HepG2 (cell line): ENCODE results near the gene GCHFR. TPM values are rescaled to one million over a fixed set of nuclear protein-coding genes. Genes with fewer than 3 reads are reported as not detected.
A peak's percentile ranks its signal among the peaks of the same experiment; 100 is the strongest.

ENCODE experiments used
- AGO1 ChIP-seq: fragments of 200-400 bp; formaldehyde crosslinking; IDR thresholded peaks from 2 replicates; pipeline ENCODE4 v1.6.1; 2017; ENCODE audit warnings: mild to moderate bottlenecking, low read depth, low read length, moderate library complexity; ENCODE audit not compliant: poor library complexity, severe bottlenecking
- ARNT ChIP-seq: fragments of 450-650 bp; IDR thresholded peaks from 2 replicates; pipeline ENCODE4 v1.6.1; 2017
- ARNTL ChIP-seq: sonication (generic); formaldehyde crosslinking; IDR thresholded peaks from 2 replicates; pipeline ENCODE4 v1.4.0; 2020; ENCODE audit warnings: mild to moderate bottlenecking, missing genetic modification reagents
- DNMT3B ChIP-seq: conservative IDR thresholded peaks from 2 replicates; pipeline ENCODE4 v1.6.1; 2016; ENCODE audit warnings: missing biosample characterization, control low read depth
- GLI4 ChIP-seq: sonication (generic); formaldehyde crosslinking; IDR thresholded peaks from 2 replicates; pipeline ENCODE4 v1.5.1; 2020; ENCODE audit warnings: missing genetic modification reagents, mild to moderate bottlenecking, moderate library complexity, borderline replicate concordance
- HOXA3 ChIP-seq: sonication (generic); formaldehyde crosslinking; IDR thresholded peaks from 2 replicates; pipeline ENCODE4 v1.5.0; 2020; ENCODE audit warnings: missing genetic modification reagents
- IKZF1 ChIP-seq: fragments of 450-650 bp; IDR thresholded peaks from 2 replicates; pipeline ENCODE4 v1.7.1; 2016
- KMT2B ChIP-seq: IDR thresholded peaks from 2 replicates; pipeline ENCODE4 v1.6.1; 2016; ENCODE audit warnings: missing genetic modification reagents, missing compliant biosample characterization
- MAFF ChIP-seq: IDR thresholded peaks from 2 replicates; pipeline ENCODE4 v1.6.1; 2011; ENCODE audit warnings: low read depth, low read length, improper control_type of control experiment
- NCOR1 ChIP-seq: fragments of 200-600 bp; sonication (generic); IDR thresholded peaks from 2 replicates; pipeline ENCODE4 v1.7.0; 2017; ENCODE audit warnings: antibody characterized with exemption, low read length, borderline replicate concordance
- NR2C2 ChIP-seq: sonication (generic); formaldehyde crosslinking; IDR thresholded peaks from 2 replicates; pipeline ENCODE4 v1.4.0; 2020; ENCODE audit warnings: missing genetic modification reagents, mild to moderate bottlenecking, moderate library complexity, borderline replicate concordance
- POGK ChIP-seq: sonication (generic); formaldehyde crosslinking; conservative IDR thresholded peaks from 2 replicates; pipeline ENCODE4 v1.8.0; 2022; ENCODE audit warnings: mild to moderate bottlenecking, moderate library complexity, missing genetic modification reagents
- SOX5 ChIP-seq: IDR thresholded peaks from 2 replicates; pipeline ENCODE4 v1.6.1; 2016; ENCODE audit warnings: borderline replicate concordance
- ZBTB8A ChIP-seq: sonication (generic); formaldehyde crosslinking; IDR thresholded peaks from 2 replicates; pipeline ENCODE4 v1.4.0; 2020; ENCODE audit warnings: mild to moderate bottlenecking, low read depth, missing genetic modification reagents, borderline replicate concordance
- ZC3H13 ChIP-seq: sonication (generic); formaldehyde crosslinking; IDR thresholded peaks from 2 replicates; pipeline ENCODE4 v1.8.1; 2023; ENCODE audit warnings: mild to moderate bottlenecking, missing genetic modification reagents, moderate library complexity
- ZNF367 ChIP-seq: sonication (generic); formaldehyde crosslinking; IDR thresholded peaks from 2 replicates; pipeline ENCODE4 v1.4.0; 2020; ENCODE audit warnings: missing genetic modification reagents, borderline replicate concordance
- ZNF556 ChIP-seq: sonication (generic); formaldehyde crosslinking; IDR thresholded peaks from 2 replicates; pipeline ENCODE4 v1.4.0; 2020; ENCODE audit warnings: mild to moderate bottlenecking, missing genetic modification reagents, borderline replicate concordance
- ZNF629 ChIP-seq: sonication (generic); formaldehyde crosslinking; conservative IDR thresholded peaks from 2 replicates; pipeline ENCODE4 v1.5.0; 2020; ENCODE audit warnings: missing genetic modification reagents
- polyA plus RNA-seq, 8 experiments: library from polyadenylated mRNA; depleted of rRNA in 3 of 8; stranded (reverse) in 7 of 8; unstranded in 1 of 8; fragments of >200 nt; fragmentation: Illumina TruSeq in 4 of 8; extraction: Trizol in 4 of 8; gene quantifications; 2 replicates each; pipeline versions ENCODE4 v1.2.1 to v1.2.3, GENCODE V29; 2011 to 2016; ENCODE audit warnings: low read depth in 4 of 8, missing spikeins in 1 of 8, mixed read lengths in 1 of 8; ENCODE audit not compliant: insufficient read depth in 1 of 8
- total RNA-seq, 5 experiments: library from RNA; depleted of rRNA; stranded (reverse); fragments of >200 nt; fragmentation: Illumina TruSeq; extraction: Trizol; gene quantifications; 2 replicates each; pipeline ENCODE4 v1.2.3, GENCODE V29; 2016; ENCODE audit warnings: low read depth in 1 of 5
- TF ChIP-seq, protein P1 (sequence below), 2 experiments: IDR thresholded peaks; 2 replicates each; pipeline ENCODE4 v1.6.1; 2011 to 2012; ENCODE audit warnings: low read length in 2 of 2, borderline replicate concordance in 1 of 2, low read depth in 1 of 2, mild to moderate bottlenecking in 1 of 2, moderate library complexity in 1 of 2
- TF ChIP-seq, protein P2 (sequence below): sonication (generic); formaldehyde crosslinking; IDR thresholded peaks from 2 replicates; pipeline ENCODE4 v1.5.1; 2020; ENCODE audit warnings: missing genetic modification reagents, mild to moderate bottlenecking, borderline replicate concordance
- TF ChIP-seq, protein P3 (sequence below): sonication (generic); formaldehyde crosslinking; IDR thresholded peaks from 2 replicates; pipeline ENCODE4 v1.8.1; 2023; ENCODE audit warnings: mild to moderate bottlenecking, missing genetic modification reagents, borderline replicate concordance

Gene GCHFR
- total and polyA plus RNA-seq, 2 of the 13 experiments (the other 11 are each of a cell fraction or from before 2014, with no cell fraction given) = 51.5 to 92.4 TPM

GRCh38 chr15:40793216-40793989 lies 29.5 kb downstream of the GCHFR start (continued):
- TF ChIP-seq KMT2B (0 out of 2 replicates have a peak, but pooled peaks have one; percentile 21), ZNF629 (CRISPR knock-in tag) (peak; percentile 22; the same call in 1 of the 2 replicates), ZNF556 (CRISPR knock-in tag) (no peak), ZNF367 (no peak), DNMT3B (CRISPR knock-in tag) (no peak), IKZF1 (no peak), NCOR1 (peak; percentile 91), GLI4 (CRISPR knock-in tag) (no peak), SOX5 (CRISPR knock-in tag) (peak; percentile 91), ARNTL (CRISPR knock-in tag) (0 out of 2 replicates have a peak, but pooled peaks have one; percentile 20), NR2C2 (CRISPR knock-in tag) (peak; percentile 52; the same call in 1 of the 2 replicates), AGO1 (no peak), POGK (CRISPR knock-in tag) (peak; percentile 51), ZBTB8A (no peak), ARNT (no peak), ZC3H13 (0 out of 2 replicates have a peak, but pooled peaks have one; percentile 34), MAFF (peak; percentile 71), HOXA3 (peak; percentile 73)
- TF ChIP-seq, protein P1, sequence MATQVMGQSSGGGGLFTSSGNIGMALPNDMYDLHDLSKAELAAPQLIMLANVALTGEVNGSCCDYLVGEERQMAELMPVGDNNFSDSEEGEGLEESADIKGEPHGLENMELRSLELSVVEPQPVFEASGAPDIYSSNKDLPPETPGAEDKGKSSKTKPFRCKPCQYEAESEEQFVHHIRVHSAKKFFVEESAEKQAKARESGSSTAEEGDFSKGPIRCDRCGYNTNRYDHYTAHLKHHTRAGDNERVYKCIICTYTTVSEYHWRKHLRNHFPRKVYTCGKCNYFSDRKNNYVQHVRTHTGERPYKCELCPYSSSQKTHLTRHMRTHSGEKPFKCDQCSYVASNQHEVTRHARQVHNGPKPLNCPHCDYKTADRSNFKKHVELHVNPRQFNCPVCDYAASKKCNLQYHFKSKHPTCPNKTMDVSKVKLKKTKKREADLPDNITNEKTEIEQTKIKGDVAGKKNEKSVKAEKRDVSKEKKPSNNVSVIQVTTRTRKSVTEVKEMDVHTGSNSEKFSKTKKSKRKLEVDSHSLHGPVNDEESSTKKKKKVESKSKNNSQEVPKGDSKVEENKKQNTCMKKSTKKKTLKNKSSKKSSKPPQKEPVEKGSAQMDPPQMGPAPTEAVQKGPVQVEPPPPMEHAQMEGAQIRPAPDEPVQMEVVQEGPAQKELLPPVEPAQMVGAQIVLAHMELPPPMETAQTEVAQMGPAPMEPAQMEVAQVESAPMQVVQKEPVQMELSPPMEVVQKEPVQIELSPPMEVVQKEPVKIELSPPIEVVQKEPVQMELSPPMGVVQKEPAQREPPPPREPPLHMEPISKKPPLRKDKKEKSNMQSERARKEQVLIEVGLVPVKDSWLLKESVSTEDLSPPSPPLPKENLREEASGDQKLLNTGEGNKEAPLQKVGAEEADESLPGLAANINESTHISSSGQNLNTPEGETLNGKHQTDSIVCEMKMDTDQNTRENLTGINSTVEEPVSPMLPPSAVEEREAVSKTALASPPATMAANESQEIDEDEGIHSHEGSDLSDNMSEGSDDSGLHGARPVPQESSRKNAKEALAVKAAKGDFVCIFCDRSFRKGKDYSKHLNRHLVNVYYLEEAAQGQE (IDR thresholded peaks at IDR 0.05; ENCODE audit: borderline replicate concordance in 1 of 2, low read depth in 1 of 2, low read length in 2 of 2) = 0 out of 4 replicates have a peak, but pooled peaks of 1 of the 2 experiments have one; percentile 12
- TF ChIP-seq, protein P2, sequence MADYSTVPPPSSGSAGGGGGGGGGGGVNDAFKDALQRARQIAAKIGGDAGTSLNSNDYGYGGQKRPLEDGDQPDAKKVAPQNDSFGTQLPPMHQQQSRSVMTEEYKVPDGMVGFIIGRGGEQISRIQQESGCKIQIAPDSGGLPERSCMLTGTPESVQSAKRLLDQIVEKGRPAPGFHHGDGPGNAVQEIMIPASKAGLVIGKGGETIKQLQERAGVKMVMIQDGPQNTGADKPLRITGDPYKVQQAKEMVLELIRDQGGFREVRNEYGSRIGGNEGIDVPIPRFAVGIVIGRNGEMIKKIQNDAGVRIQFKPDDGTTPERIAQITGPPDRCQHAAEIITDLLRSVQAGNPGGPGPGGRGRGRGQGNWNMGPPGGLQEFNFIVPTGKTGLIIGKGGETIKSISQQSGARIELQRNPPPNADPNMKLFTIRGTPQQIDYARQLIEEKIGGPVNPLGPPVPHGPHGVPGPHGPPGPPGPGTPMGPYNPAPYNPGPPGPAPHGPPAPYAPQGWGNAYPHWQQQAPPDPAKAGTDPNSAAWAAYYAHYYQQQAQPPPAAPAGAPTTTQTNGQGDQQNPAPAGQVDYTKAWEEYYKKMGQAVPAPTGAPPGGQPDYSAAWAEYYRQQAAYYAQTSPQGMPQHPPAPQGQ (CRISPR knock-in tag) = no peak
- TF ChIP-seq, protein P3, sequence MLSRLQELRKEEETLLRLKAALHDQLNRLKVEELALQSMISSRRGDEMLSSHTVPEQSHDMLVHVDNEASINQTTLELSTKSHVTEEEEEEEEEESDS (CRISPR knock-in tag) = no peak
